Measurements from ENCODE around the gene CYREN. TPM values are rescaled to one million over a fixed set of nuclear protein-coding genes. Genes with fewer than 3 reads are reported as not detected.

Gene CYREN
- total RNA-seq, 1 experiment from 2014 or later, result 84.8 TPM

GRCh38 chr7:135154734-135155133 lies 15.8 kb downstream of the CYREN start:
- Mint-ChIP-seq H3K27ac (ENCODE audit: unreplicated experiment) (no peak overlapping the region), H3K27me3 (ENCODE audit: unreplicated experiment) (no peaks in the 10 kb centered on the region)

GRCh38 chr7:135152442-135152841 lies 18.1 kb downstream of the CYREN start:
- Mint-ChIP-seq H3K4me3 (ENCODE audit: low read depth, unreplicated experiment) (no peak overlapping the region), H3K27me3 (ENCODE audit: unreplicated experiment) (no peaks in the 10 kb centered on the region), H3K27ac (ENCODE audit: unreplicated experiment) (no peak overlapping the region), H3K4me1 (ENCODE audit: low read depth, unreplicated experiment) (peaks cover 22% of the 10 kb centered on the region), H3K9me3 (ENCODE audit: low read depth, unreplicated experiment) (peaks cover 8% of the 10 kb centered on the region), H3K36me3 (ENCODE audit: insufficient read depth, unreplicated experiment) (peaks cover 11% of the 10 kb centered on the region)
- no peak for TF ChIP-seq CTCF (IDR thresholded peaks at IDR 0.05; ENCODE audit: unreplicated experiment)
- CTCF ChIA-PET, result no interaction called here
- intact Hi-C loops (cut with micrococcal nuclease; ENCODE audit: unreplicated experiment), result no loop called here
- DNase-seq, result no peak
- no TSS peak for BruUV-seq (replicated peaks)

More at GRCh38 chr7:135154734-135155133, 15.8 kb downstream of the CYREN start:
- intact Hi-C loops (cut with micrococcal nuclease; ENCODE audit: unreplicated experiment), result no loop called here
- no TSS peak for BruUV-seq (replicated peaks)
- DNase-seq, result no peak
- CTCF ChIA-PET, result no interaction called here
- Mint-ChIP-seq H3K4me1 (ENCODE audit: low read depth, unreplicated experiment) (peaks cover 5% of the 10 kb centered on the region), H3K9me3 (ENCODE audit: low read depth, unreplicated experiment) (peaks cover 8% of the 10 kb centered on the region), H3K36me3 (ENCODE audit: insufficient read depth, unreplicated experiment) (no peaks in the 10 kb centered on the region), H3K4me3 (ENCODE audit: low read depth, unreplicated experiment) (no peak overlapping the region)
- TF ChIP-seq CTCF (IDR thresholded peaks at IDR 0.05; ENCODE audit: unreplicated experiment), result no peak

GRCh38 chr7:135151533-135151932 lies 19.0 kb downstream of the CYREN start:
- intact Hi-C loops (cut with micrococcal nuclease; ENCODE audit: unreplicated experiment), result no loop called here
- H3K9me3 Mint-ChIP-seq (ENCODE audit: low read depth, unreplicated experiment), result peaks cover 8% of the 10 kb centered on the region
- H3K36me3 Mint-ChIP-seq (ENCODE audit: insufficient read depth, unreplicated experiment), result peaks cover 16% of the 10 kb centered on the region
- no TSS peak for BruUV-seq (replicated peaks)
- DNase-seq, result no peak
- CTCF ChIA-PET, result no interaction called here
- peaks cover 31% of the 10 kb centered on the region for H3K4me1 Mint-ChIP-seq (ENCODE audit: low read depth, unreplicated experiment)
- no peak overlapping the region for H3K4me3 Mint-ChIP-seq (ENCODE audit: low read depth, unreplicated experiment)
- no peak overlapping the region for H3K27ac Mint-ChIP-seq (ENCODE audit: unreplicated experiment)
- TF ChIP-seq CTCF (IDR thresholded peaks at IDR 0.05; ENCODE audit: unreplicated experiment), result no peak
- no peaks in the 10 kb centered on the region for H3K27me3 Mint-ChIP-seq (ENCODE audit: unreplicated experiment)

- Mint-ChIP-seq H3K27ac (ENCODE audit: unreplicated experiment) (no peak overlapping the region), H3K4me1 (ENCODE audit: low read depth, unreplicated experiment) (peaks cover 35% of the 10 kb centered on the region), H3K4me3 (ENCODE audit: low read depth, unreplicated experiment) (no peak overlapping the region), H3K9me3 (ENCODE audit: low read depth, unreplicated experiment) (peaks cover 5% of the 10 kb centered on the region), H3K27me3 (ENCODE audit: unreplicated experiment) (no peaks in the 10 kb centered on the region), H3K36me3 (ENCODE audit: insufficient read depth, unreplicated experiment) (peaks cover 16% of the 10 kb centered on the region)
- intact Hi-C loops (cut with micrococcal nuclease; ENCODE audit: unreplicated experiment), result no loop called here
- BruUV-seq (replicated peaks), result no TSS peak
- no peak for TF ChIP-seq CTCF (IDR thresholded peaks at IDR 0.05; ENCODE audit: unreplicated experiment)
- no peak for DNase-seq
- CTCF ChIA-PET, result no interaction called here
Observed at GRCh38 chr7:135151132-135151531, 19.4 kb downstream of the CYREN start.

All from Calu3 (cell line).